Endothelial cell of umbilical vein (primary cell): ENCODE measurements around the gene FOLR2.

Experiments used
- EZH2 ChIP-seq: IDR thresholded peaks from 2 replicates; pipeline ENCODE4 v1.6.1; 2012; ENCODE audit warnings: borderline replicate concordance, low read depth, mild to moderate bottlenecking, moderate library complexity, low read length, inconsistent platforms; ENCODE audit not compliant: severe bottlenecking
- FOS ChIP-seq: IDR thresholded peaks from 2 replicates; pipeline ENCODE4 v1.6.1; 2011; ENCODE audit warnings: mild to moderate bottlenecking, low read length, moderate library complexity, borderline replicate concordance; ENCODE audit not compliant: insufficient read depth
- GATA2 ChIP-seq: IDR thresholded peaks from 2 replicates; pipeline ENCODE4 v1.7.0; 2011; ENCODE audit warnings: low read depth, mild to moderate bottlenecking, moderate library complexity, mixed read lengths, low read length; ENCODE audit not compliant: insufficient read length, insufficient read depth
- MAX ChIP-seq: IDR thresholded peaks from 2 replicates; pipeline ENCODE4 v1.6.1; 2011; ENCODE audit not compliant: insufficient read depth, insufficient read length
- POLR2A ChIP-seq: IDR thresholded peaks from 2 replicates; pipeline ENCODE4 v1.6.1; 2012; ENCODE audit warnings: low read depth, mild to moderate bottlenecking, control low read depth, low read length
- POLR2AphosphoS5 ChIP-seq: IDR thresholded peaks from 2 replicates; pipeline ENCODE4 v1.6.1; 2012; ENCODE audit warnings: low read depth, mild to moderate bottlenecking, control low read depth, low read length, moderate library complexity; ENCODE audit not compliant: insufficient read depth
- TF ChIP-seq, protein P1 (sequence below), 2 donors: IDR thresholded peaks; 1 replicate in 1 of 2; 2 replicates in 1 of 2; pipeline ENCODE4 v1.5.1; 2011; ENCODE audit warnings: low read length in 2 of 2, mild to moderate bottlenecking in 2 of 2, moderate library complexity in 2 of 2, control low read depth in 1 of 2, inconsistent platforms in 1 of 2, low read depth in 1 of 2; ENCODE audit not compliant: insufficient read depth in 1 of 2; ENCODE audit errors: extremely low read depth in 1 of 2

GRCh38 chr11:72244361-72245262 lies 28.0 kb downstream of the FOLR2 start:
- TF ChIP-seq POLR2A (no peak), MAX (no peak), GATA2 (no peak), EZH2 (peak; percentile 98), POLR2AphosphoS5 (no peak), FOS (no peak)
- TF ChIP-seq, protein P1, sequence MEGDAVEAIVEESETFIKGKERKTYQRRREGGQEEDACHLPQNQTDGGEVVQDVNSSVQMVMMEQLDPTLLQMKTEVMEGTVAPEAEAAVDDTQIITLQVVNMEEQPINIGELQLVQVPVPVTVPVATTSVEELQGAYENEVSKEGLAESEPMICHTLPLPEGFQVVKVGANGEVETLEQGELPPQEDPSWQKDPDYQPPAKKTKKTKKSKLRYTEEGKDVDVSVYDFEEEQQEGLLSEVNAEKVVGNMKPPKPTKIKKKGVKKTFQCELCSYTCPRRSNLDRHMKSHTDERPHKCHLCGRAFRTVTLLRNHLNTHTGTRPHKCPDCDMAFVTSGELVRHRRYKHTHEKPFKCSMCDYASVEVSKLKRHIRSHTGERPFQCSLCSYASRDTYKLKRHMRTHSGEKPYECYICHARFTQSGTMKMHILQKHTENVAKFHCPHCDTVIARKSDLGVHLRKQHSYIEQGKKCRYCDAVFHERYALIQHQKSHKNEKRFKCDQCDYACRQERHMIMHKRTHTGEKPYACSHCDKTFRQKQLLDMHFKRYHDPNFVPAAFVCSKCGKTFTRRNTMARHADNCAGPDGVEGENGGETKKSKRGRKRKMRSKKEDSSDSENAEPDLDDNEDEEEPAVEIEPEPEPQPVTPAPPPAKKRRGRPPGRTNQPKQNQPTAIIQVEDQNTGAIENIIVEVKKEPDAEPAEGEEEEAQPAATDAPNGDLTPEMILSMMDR (IDR thresholded peaks at IDR 0.05; ENCODE audit: extremely low read depth in 1 of 2, insufficient read depth in 1 of 2, low read depth in 1 of 2, low read length in 2 of 2), result no peak
